ENCODE data around the gene FAM114A2. TPM values are rescaled to one million over a fixed set of nuclear protein-coding genes. Genes with fewer than 3 reads are reported as not detected.

Gene FAM114A2
- polyA plus RNA-seq, 1 donor from 2014 or later = 24.8 TPM

- H3K4me2 ChIP-seq (ENCODE audit: low read length) = no peak overlapping the region
Measured at GRCh38 chr5:154086641-154087040, 47.9 kb upstream of the FAM114A2 start.

GRCh38 chr5:154086146-154086545 is 47.4 kb upstream of the FAM114A2 start:
- TF ChIP-seq TAF1 (IDR thresholded peaks at IDR 0.05; ENCODE audit: low read depth) = no peak
- no peak for TF ChIP-seq POLR2AphosphoS5 (IDR thresholded peaks at IDR 0.05)
- TF ChIP-seq, protein P1, sequence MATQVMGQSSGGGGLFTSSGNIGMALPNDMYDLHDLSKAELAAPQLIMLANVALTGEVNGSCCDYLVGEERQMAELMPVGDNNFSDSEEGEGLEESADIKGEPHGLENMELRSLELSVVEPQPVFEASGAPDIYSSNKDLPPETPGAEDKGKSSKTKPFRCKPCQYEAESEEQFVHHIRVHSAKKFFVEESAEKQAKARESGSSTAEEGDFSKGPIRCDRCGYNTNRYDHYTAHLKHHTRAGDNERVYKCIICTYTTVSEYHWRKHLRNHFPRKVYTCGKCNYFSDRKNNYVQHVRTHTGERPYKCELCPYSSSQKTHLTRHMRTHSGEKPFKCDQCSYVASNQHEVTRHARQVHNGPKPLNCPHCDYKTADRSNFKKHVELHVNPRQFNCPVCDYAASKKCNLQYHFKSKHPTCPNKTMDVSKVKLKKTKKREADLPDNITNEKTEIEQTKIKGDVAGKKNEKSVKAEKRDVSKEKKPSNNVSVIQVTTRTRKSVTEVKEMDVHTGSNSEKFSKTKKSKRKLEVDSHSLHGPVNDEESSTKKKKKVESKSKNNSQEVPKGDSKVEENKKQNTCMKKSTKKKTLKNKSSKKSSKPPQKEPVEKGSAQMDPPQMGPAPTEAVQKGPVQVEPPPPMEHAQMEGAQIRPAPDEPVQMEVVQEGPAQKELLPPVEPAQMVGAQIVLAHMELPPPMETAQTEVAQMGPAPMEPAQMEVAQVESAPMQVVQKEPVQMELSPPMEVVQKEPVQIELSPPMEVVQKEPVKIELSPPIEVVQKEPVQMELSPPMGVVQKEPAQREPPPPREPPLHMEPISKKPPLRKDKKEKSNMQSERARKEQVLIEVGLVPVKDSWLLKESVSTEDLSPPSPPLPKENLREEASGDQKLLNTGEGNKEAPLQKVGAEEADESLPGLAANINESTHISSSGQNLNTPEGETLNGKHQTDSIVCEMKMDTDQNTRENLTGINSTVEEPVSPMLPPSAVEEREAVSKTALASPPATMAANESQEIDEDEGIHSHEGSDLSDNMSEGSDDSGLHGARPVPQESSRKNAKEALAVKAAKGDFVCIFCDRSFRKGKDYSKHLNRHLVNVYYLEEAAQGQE (IDR thresholded peaks at IDR 0.05; ENCODE audit: borderline replicate concordance) = no peak
- TF ChIP-seq RAD21 (conservative IDR thresholded peaks at IDR 0.05) = no peak
- no peak for TF ChIP-seq SMC3 (conservative IDR thresholded peaks at IDR 0.05; ENCODE audit: poor library complexity)
- Histone ChIP-seq H3K9me2 (ENCODE audit: insufficient read depth, low read length) (no peaks in the 10 kb centered on the region), H3K27ac (ENCODE audit: low read length) (peak overlapping the region; percentile 82)

More at GRCh38 chr5:154086641-154087040, 47.9 kb upstream of the FAM114A2 start:
- Histone ChIP-seq H3K27ac (ENCODE audit: low read length) (peak overlapping the region; percentile 82), H3K9me2 (ENCODE audit: insufficient read depth, low read length) (no peaks in the 10 kb centered on the region), H3K79me2 (replicated peaks; ENCODE audit: insufficient read depth, low read length) (no peaks in the 10 kb centered on the region), H3K36me3 (ENCODE audit: insufficient read depth, low read length) (no peaks in the 10 kb centered on the region), H4K20me1 (ENCODE audit: insufficient read depth) (no peaks in the 10 kb centered on the region), H3F3A (ENCODE audit: insufficient read depth, low read length, poor library complexity, severe bottlenecking) (peaks cover 5% of the 10 kb centered on the region), H3K4me3 (ENCODE audit: low read length) (peak overlapping the region; percentile 32), H3K9me3 (ENCODE audit: low read length) (no peaks in the 10 kb centered on the region), H3K9ac (ENCODE audit: low read length) (no peak overlapping the region), H3K27me3 (ENCODE audit: insufficient read depth, low read depth, low read length) (no peaks in the 10 kb centered on the region), H2AFZ (ENCODE audit: low read depth, low read length) (no peak overlapping the region)
- no peak for TF ChIP-seq EP300 (conservative IDR thresholded peaks at IDR 0.05; ENCODE audit: poor library complexity, severe bottlenecking)
- no peak for TF ChIP-seq POLR2AphosphoS5 (IDR thresholded peaks at IDR 0.05)
- TF ChIP-seq, protein P1 (IDR thresholded peaks at IDR 0.05; ENCODE audit: borderline replicate concordance) = no peak
- no peak for TF ChIP-seq TAF1 (IDR thresholded peaks at IDR 0.05; ENCODE audit: low read depth)
- no peak for TF ChIP-seq CTCF (IDR thresholded peaks at IDR 0.05; ENCODE audit: poor library complexity, severe bottlenecking)
- no peak for TF ChIP-seq RAD21 (conservative IDR thresholded peaks at IDR 0.05)

More at GRCh38 chr5:154086146-154086545, 47.4 kb upstream of the FAM114A2 start:
- Histone ChIP-seq H3K79me2 (replicated peaks; ENCODE audit: insufficient read depth, low read length) (no peaks in the 10 kb centered on the region), H3F3A (ENCODE audit: insufficient read depth, low read length, poor library complexity, severe bottlenecking) (peaks cover 5% of the 10 kb centered on the region), H3K9me3 (ENCODE audit: low read length) (no peaks in the 10 kb centered on the region), H3K4me2 (ENCODE audit: low read length) (no peak overlapping the region), H3K4me3 (ENCODE audit: low read length) (no peak overlapping the region), H3K36me3 (ENCODE audit: insufficient read depth, low read length) (no peaks in the 10 kb centered on the region), H2AFZ (ENCODE audit: low read depth, low read length) (no peak overlapping the region), H3K27me3 (ENCODE audit: insufficient read depth, low read depth, low read length) (no peaks in the 10 kb centered on the region), H3K9ac (ENCODE audit: low read length) (no peak overlapping the region), H4K20me1 (ENCODE audit: insufficient read depth) (no peaks in the 10 kb centered on the region)
